RWPE1 (cell line): ENCODE data around the gene TCF12.

ENCODE experiments used
- CTCF ChIA-PET: fragments of 350-600 bp; sonication (Branson Sonifier 250); formaldehyde crosslinking; extraction: SDS; loops from one replicate; lab custom pipeline; 2021; lab: Yijun Ruan, JAX
- POLR2A ChIA-PET: fragments of 400-600 bp; formaldehyde crosslinking; extraction: SDS; loops from one replicate; lab custom pipeline; 2020; ENCODE audit warnings: antibody characterized with exemption; ENCODE audit not compliant: low non-redundant PET; lab: Yijun Ruan, JAX
- DNase-seq: peaks from one replicate; pipeline ENCODE4 v3.0.0; 2012; ENCODE audit warnings: low spot score
- H3K27ac ChIP-seq: fragments of 450-650 bp; 2 replicates; pipeline ENCODE4 v1.5.1; 2017
- TF ChIP-seq, protein P1 (sequence below): fragments of 450-650 bp; conservative IDR thresholded peaks from 2 replicates; pipeline ENCODE4 v1.5.1; 2017; ENCODE audit warnings: low read depth, mild to moderate bottlenecking

TCF12 gene

DNA sequence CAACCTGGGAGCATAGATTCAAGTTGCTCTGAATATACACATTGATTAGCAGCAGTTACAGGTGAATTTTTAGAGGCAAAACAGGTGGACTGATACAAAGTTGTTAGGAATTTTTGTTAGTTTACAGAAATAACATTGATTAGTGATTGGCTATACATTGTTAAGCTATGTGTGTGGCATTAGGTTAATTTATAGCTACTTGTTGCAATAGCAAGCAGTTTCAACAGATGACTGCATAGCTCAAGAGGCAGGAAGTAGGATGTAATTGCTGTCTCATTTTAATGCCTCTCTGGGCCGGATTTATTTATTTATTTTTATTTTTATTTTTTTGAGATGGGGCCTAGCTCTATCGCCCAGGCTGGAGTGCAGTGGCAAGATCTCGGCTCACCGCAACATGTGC is 99.7 kb downstream of the TCF12 start:
- H3K27ac ChIP-seq = no peak overlapping the region
- DNase-seq = no peak
- POLR2A ChIA-PET = no interaction called here
- CTCF ChIA-PET = no interaction called here
- TF ChIP-seq, protein P1, sequence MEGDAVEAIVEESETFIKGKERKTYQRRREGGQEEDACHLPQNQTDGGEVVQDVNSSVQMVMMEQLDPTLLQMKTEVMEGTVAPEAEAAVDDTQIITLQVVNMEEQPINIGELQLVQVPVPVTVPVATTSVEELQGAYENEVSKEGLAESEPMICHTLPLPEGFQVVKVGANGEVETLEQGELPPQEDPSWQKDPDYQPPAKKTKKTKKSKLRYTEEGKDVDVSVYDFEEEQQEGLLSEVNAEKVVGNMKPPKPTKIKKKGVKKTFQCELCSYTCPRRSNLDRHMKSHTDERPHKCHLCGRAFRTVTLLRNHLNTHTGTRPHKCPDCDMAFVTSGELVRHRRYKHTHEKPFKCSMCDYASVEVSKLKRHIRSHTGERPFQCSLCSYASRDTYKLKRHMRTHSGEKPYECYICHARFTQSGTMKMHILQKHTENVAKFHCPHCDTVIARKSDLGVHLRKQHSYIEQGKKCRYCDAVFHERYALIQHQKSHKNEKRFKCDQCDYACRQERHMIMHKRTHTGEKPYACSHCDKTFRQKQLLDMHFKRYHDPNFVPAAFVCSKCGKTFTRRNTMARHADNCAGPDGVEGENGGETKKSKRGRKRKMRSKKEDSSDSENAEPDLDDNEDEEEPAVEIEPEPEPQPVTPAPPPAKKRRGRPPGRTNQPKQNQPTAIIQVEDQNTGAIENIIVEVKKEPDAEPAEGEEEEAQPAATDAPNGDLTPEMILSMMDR = no peak

DNA sequence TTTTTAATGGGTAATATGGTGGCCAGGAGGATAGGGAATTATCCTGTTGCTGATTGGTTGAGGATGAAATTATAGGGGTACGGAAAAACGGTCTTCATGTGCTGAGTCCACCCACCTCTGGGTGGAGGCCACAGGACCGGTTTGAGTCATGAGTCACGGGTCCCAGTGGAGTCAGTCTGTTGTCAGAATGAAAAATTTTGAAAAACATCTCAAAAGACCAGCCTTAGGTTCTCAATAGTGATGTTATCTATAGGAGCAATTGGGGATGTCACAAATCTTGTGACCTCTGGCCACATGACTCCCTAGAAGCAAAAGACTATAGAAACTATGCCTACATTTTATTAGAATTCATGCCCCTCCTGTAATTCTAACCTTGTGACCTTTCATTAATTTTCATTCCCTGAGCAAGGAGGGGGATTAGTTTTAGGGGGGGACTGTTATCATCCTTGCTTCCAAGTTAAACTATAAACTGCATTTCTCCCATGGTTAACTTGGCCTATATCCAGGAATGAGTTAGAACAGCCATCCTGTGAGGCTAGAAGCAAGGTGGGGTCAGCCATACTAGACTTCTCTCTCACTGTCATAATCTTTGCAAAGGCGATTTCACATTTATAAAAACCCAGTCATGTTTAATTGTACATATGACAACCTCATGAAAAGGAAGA is 101.2 kb downstream of the TCF12 start:
- ChIA-PET CTCF (no interaction called here), POLR2A (no interaction called here)
- no peak overlapping the region for H3K27ac ChIP-seq
- TF ChIP-seq, protein P1 = no peak
- no peak for DNase-seq

DNA sequence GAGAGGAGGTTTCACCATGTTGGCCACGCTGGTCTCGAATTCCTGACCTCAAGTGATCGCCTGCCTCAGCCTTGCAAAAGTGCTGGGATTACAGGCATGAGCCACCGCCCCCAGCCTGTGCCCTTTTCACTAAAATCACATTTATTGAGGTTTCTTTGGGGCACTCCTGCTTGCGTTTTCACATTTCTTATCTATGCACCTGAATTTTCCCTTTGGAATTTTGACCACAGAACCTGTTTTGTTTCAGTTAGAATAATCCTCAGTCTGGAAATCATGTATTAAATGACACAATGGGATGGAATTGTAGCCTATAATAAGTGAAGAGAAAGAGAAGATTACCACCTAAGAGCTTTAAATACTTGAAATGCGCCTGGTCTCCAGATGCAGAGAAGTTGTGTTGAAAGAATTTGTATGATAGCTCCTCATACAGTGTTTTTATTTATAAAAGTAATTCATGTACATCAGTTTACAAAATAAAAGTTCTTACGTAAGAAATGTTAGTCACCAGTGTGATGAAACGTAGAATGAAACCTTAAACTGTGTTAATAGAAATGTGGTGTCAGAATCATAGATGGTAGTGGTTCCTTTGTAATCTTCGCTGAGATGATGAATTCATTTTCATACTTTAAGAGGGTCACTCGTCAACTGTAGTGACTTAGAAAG is 107.0 kb downstream of the TCF12 start:
- POLR2A ChIA-PET = no interaction called here
- peak overlapping the region; percentile 57 for H3K27ac ChIP-seq
- TF ChIP-seq, protein P1 = no peak
- CTCF ChIA-PET = interaction anchor here (0.6 kb wide), 1 partner anchor 154 kb away, joined by 4 read pairs; no protein-coding TSS in a partner anchor
- peak; percentile 51 for DNase-seq

- ChIA-PET POLR2A (no interaction called here), CTCF (interaction anchor here (0.6 kb wide), 1 partner anchor 154 kb away, joined by 4 read pairs; no protein-coding TSS in a partner anchor)
- DNase-seq = no peak
- H3K27ac ChIP-seq = no peak overlapping the region
- TF ChIP-seq, protein P1 = no peak
These were observed 107.7 kb downstream of the TCF12 start for GRCh38 chr15:57026016-57026592.

DNA sequence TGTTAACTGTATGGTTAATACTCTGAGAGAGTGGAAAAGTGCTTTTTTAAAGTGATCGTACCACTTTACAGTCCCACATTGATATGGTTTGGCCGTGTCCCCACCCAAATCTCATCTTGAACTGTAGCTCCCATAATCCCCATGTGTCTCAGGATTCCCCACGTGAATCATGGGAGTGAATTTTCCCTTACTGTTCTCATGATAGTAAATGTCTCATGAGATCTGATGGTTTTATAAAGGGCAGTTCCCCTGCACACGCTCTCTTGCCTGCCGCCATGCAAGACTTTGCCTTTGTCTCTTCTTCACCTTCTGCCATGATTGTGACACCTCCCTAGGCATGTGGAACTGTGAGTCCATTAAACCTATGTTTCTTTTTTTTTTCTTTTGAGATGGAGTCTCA is 109.2 kb downstream of the TCF12 start:
- DNase-seq = no peak
- ChIA-PET POLR2A (no interaction called here), CTCF (no interaction called here)
- TF ChIP-seq, protein P1 = no peak
- no peak overlapping the region for H3K27ac ChIP-seq

DNA sequence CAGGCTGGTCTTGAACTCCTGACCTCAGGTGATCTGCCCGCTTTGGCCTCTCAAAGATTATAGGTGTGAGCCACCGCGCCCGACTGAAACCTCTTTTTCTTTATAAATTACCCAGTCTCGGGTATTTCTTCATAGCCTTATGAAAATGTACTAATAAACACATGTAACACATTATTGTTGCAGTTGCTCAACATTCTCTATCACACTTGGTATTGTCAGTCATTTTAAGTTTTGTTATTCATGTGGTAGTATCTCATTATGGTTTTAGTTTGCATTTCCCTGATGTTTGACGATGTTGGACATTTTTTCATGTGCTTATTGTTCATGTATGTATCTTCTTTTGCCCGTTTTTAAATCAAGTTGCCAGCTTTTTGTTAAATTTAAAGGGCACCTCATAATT is 109.7 kb downstream of the TCF12 start:
- no peak for DNase-seq
- ChIA-PET CTCF (no interaction called here), POLR2A (no interaction called here)
- TF ChIP-seq, protein P1 = no peak
- no peak overlapping the region for H3K27ac ChIP-seq
